ENCODE data around the gene UST.

DNA sequence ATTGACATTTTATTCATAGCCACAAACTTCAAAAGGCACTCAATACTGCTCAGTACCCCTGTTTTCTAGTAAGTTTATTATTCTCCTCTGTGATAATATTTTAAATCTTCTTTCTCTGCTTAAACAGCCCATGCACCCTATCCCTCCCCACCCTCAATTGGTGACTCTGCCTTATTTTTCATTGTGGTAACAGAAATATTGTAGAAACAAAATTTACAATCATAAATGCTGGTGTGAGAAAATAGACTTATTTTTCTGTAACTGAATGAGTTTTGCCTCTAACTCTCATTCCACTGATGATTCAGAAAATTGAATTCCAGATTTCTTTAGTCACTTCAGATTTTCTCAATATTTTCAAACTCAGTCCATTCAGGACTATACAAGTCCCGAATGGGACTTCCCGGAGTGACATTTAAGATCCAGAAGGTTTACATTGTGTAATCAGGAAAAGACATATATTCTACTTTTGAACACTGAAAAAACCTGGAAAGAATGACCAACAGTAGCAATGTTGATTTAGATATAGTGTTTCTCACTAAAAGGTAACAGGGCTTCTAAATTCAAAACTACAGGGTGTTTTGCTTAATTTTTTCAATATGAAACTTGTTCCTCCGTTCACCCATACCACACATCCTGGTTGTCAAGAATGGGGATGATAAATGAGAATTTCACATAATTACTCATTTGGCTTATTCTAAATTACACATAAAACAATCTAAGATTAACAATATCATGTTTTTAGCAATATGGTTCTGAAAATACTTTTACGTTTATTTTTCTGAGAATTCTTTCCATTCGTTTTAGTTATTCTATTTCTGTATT lies 34.8 kb upstream of the UST start:
- TF ChIP-seq CTCF (IDR thresholded peaks at IDR 0.05; ENCODE audit: insufficient read depth, low read length, poor library complexity, severe bottlenecking) (no peak), EZH2phosphoT487 (conservative IDR thresholded peaks at IDR 0.05; ENCODE audit: low read length) (no peak)

Measured in SU-DHL-6 (cell line).